AG10803 (cell line): ENCODE results near the gene MAB21L2.

Experiments used
- DNase-seq: peaks from one replicate; pipeline ENCODE4 v3.0.0; 2010; ENCODE audit warnings: low read depth
- H3K4me3 ChIP-seq: 2 replicates; pipeline ENCODE4 v1.5.1; 2011; ENCODE audit warnings: mild to moderate bottlenecking, low read length, control low read depth
- CTCF ChIP-seq: conservative IDR thresholded peaks from 2 replicates; pipeline ENCODE4 v1.5.1; 2011; ENCODE audit warnings: mild to moderate bottlenecking, low read length, control low read depth, inconsistent platforms

Gene MAB21L2

GRCh38 chr4:150581641-150582051 lies 305 bp upstream of the MAB21L2 start:
- no peak for DNase-seq
- H3K4me3 ChIP-seq = no peak overlapping the region

GRCh38 chr4:150582873-150583286 lies 929 bp downstream of the MAB21L2 start:
- TF ChIP-seq CTCF = no peak
- no peak for DNase-seq
- H3K4me3 ChIP-seq = peak overlapping the region; percentile 55

More at GRCh38 chr4:150581641-150582051, 305 bp upstream of the MAB21L2 start:
- TF ChIP-seq CTCF = no peak

- peak overlapping the region; percentile 55 for H3K4me3 ChIP-seq
- no peak for TF ChIP-seq CTCF
- DNase-seq = no peak
Measured at GRCh38 chr4:150583287-150584110, 1.5 kb downstream of the MAB21L2 start.

- no peak for TF ChIP-seq CTCF
Measured at GRCh38 chr4:150584111-150584915, 2.4 kb downstream of the MAB21L2 start.

GRCh38 chr4:150585611-150586010 lies 3.7 kb downstream of the MAB21L2 start:
- no peak for DNase-seq
- no peak for TF ChIP-seq CTCF
- no peak overlapping the region for H3K4me3 ChIP-seq

More at GRCh38 chr4:150584111-150584915, 2.4 kb downstream of the MAB21L2 start:
- no peak for DNase-seq
- H3K4me3 ChIP-seq = peak overlapping the region; percentile 55; the same call in 1 of the 2 replicates

GRCh38 chr4:150586162-150586810 lies 4.3 kb downstream of the MAB21L2 start:
- no peak for TF ChIP-seq CTCF
- no peak overlapping the region for H3K4me3 ChIP-seq
- DNase-seq = no peak
